H9 (cell line): Measurements from ENCODE around the gene DIS3L2. TPM values are rescaled to one million over a fixed set of nuclear protein-coding genes. Genes with fewer than 3 reads are reported as not detected.

ENCODE experiments used
- DNase-seq: peaks from one replicate; pipeline ENCODE4 v3.0.0-alpha.2; 2017
- H2AFZ ChIP-seq: one replicate; pipeline ENCODE4 v1.6.1; 2013; ENCODE audit warnings: mild to moderate bottlenecking, low read length, control low read depth, moderate library complexity
- H2AK5ac ChIP-seq: 2 replicates; pipeline ENCODE4 v1.6.1; 2013; ENCODE audit warnings: low read length, control low read depth, mixed read lengths; ENCODE audit not compliant: insufficient read length
- H2BK120ac ChIP-seq: one replicate; pipeline ENCODE4 v1.6.1; 2013; ENCODE audit warnings: low read depth, mild to moderate bottlenecking, low read length, control low read depth, inconsistent platforms; ENCODE audit not compliant: poor library complexity, severe bottlenecking
- H2BK12ac ChIP-seq: 2 replicates; pipeline ENCODE4 v1.6.1; 2013; ENCODE audit warnings: low read length, control low read depth, mixed read lengths, low read depth; ENCODE audit not compliant: insufficient read length
- H2BK15ac ChIP-seq: 2 replicates; pipeline ENCODE4 v1.6.1; 2013; ENCODE audit warnings: low read depth, low read length, control low read depth
- H2BK20ac ChIP-seq: one replicate; pipeline ENCODE4 v1.6.1; 2013; ENCODE audit warnings: low read depth, mild to moderate bottlenecking, low read length, control low read depth, inconsistent platforms; ENCODE audit not compliant: poor library complexity, severe bottlenecking
- H2BK5ac ChIP-seq: 2 replicates; pipeline ENCODE4 v1.6.1; 2013; ENCODE audit warnings: low read length, control low read depth, mixed read lengths; ENCODE audit not compliant: insufficient read length
- H3K14ac ChIP-seq: 2 replicates; pipeline ENCODE4 v1.6.1; 2013; ENCODE audit warnings: low read length, control low read depth; ENCODE audit not compliant: insufficient read depth
- H3K18ac ChIP-seq: 2 replicates; pipeline ENCODE4 v1.6.1; 2013; ENCODE audit warnings: low read depth, mild to moderate bottlenecking, mixed read lengths, low read length, control low read depth; ENCODE audit not compliant: insufficient read length
- H3K23ac ChIP-seq: 2 replicates; pipeline ENCODE4 v1.6.1; 2013; ENCODE audit warnings: low read length, control low read depth, mixed read lengths, low read depth; ENCODE audit not compliant: insufficient read length
- H3K23me2 ChIP-seq: 2 replicates; pipeline ENCODE4 v1.6.1; 2013; ENCODE audit warnings: low read depth, mild to moderate bottlenecking, mixed read lengths, low read length, control low read depth; ENCODE audit not compliant: insufficient read length, poor library complexity, severe bottlenecking
- H3K27ac ChIP-seq: 2 replicates; pipeline ENCODE4 v1.5.1; 2013; ENCODE audit warnings: low read length, control low read depth, mixed read lengths, low read depth; ENCODE audit not compliant: insufficient read length
- H3K27me3 ChIP-seq: 2 replicates; pipeline ENCODE4 v1.6.1; 2013; ENCODE audit warnings: low read length, control low read depth, inconsistent platforms; ENCODE audit not compliant: insufficient read depth
- H3K4ac ChIP-seq: 2 replicates; pipeline ENCODE4 v1.6.1; 2013; ENCODE audit warnings: low read depth, mild to moderate bottlenecking, control low read depth, inconsistent platforms, low read length, moderate library complexity
- H3K4me1 ChIP-seq: 2 replicates; pipeline ENCODE4 v1.6.1; 2013; ENCODE audit warnings: low read length, control low read depth, inconsistent platforms; ENCODE audit not compliant: insufficient read depth
- H3K4me2 ChIP-seq: 2 replicates; pipeline ENCODE4 v1.6.1; 2013; ENCODE audit warnings: low read length, control low read depth, mixed read lengths; ENCODE audit not compliant: insufficient read length, insufficient read depth
- H3K56ac ChIP-seq: 2 replicates; pipeline ENCODE4 v1.6.1; 2013; ENCODE audit warnings: low read depth, mild to moderate bottlenecking, mixed read lengths, low read length, control low read depth; ENCODE audit not compliant: insufficient read length
- H3K79me1 ChIP-seq: 2 replicates; pipeline ENCODE4 v1.6.1; 2013; ENCODE audit warnings: low read depth, mild to moderate bottlenecking, moderate library complexity, low read length, control low read depth, inconsistent platforms; ENCODE audit not compliant: insufficient read depth, poor library complexity, severe bottlenecking
- H3K79me2 ChIP-seq: 2 replicates; pipeline ENCODE4 v1.6.1; 2013; ENCODE audit warnings: low read length, control low read depth, inconsistent platforms; ENCODE audit not compliant: insufficient read depth
- H3K9ac ChIP-seq: 2 replicates; pipeline ENCODE4 v1.6.1; 2013; ENCODE audit warnings: low read length, control low read depth, mixed read lengths; ENCODE audit not compliant: insufficient read length; ENCODE audit errors: extremely low read depth
- H3K9me3 ChIP-seq: one replicate; pipeline ENCODE4 v1.6.1; 2013; ENCODE audit warnings: low read depth, low read length, inconsistent platforms; ENCODE audit not compliant: control insufficient read depth
- H3T11ph ChIP-seq: one replicate; pipeline ENCODE4 v1.6.1; 2013; ENCODE audit warnings: mild to moderate bottlenecking, low read length, control low read depth, inconsistent platforms
- H4K20me1 ChIP-seq: one replicate; pipeline ENCODE4 v1.6.1; 2013; ENCODE audit not compliant: control insufficient read depth, insufficient read length, insufficient read depth
- H4K5ac ChIP-seq: 2 replicates; pipeline ENCODE4 v1.6.1; 2013; ENCODE audit warnings: low read depth, mild to moderate bottlenecking, mixed read lengths, low read length, control low read depth; ENCODE audit not compliant: insufficient read length
- H4K8ac ChIP-seq: replicated peaks from 2 replicates; pipeline ENCODE4 v1.6.1; 2013; ENCODE audit warnings: low read length, control low read depth, mixed read lengths, low read depth; ENCODE audit not compliant: insufficient read length
- H4K91ac ChIP-seq: 2 replicates; pipeline ENCODE4 v1.6.1; 2013; ENCODE audit warnings: low read depth, mild to moderate bottlenecking, moderate library complexity, mixed read lengths, low read length, control low read depth; ENCODE audit not compliant: insufficient read length
- H3K27ac Mint-ChIP-seq, 3 experiments: 2 replicates in 2 of 3; 3 replicates in 1 of 3; pipeline ENCODE4 v1.8.0; 2020 to 2021; ENCODE audit warnings: mixed read lengths in 3 of 3, mild to moderate bottlenecking in 1 of 3, moderate library complexity in 1 of 3
- H3K27me3 Mint-ChIP-seq: 2 replicates; pipeline ENCODE4 v1.8.0; 2021; ENCODE audit warnings: low read depth, mild to moderate bottlenecking, moderate library complexity, mixed read lengths
- H3K36me3 Mint-ChIP-seq, 3 experiments: 2 replicates in 2 of 3; 3 replicates in 1 of 3; pipeline ENCODE4 v1.8.0; 2020 to 2021; ENCODE audit warnings: low read depth in 3 of 3, mixed read lengths in 3 of 3; ENCODE audit not compliant: insufficient read depth in 1 of 3
- H3K4me1 Mint-ChIP-seq, 2 experiments: 2 replicates each; pipeline ENCODE4 v1.8.0; 2020; ENCODE audit warnings: mixed read lengths in 2 of 2
- H3K4me3 Mint-ChIP-seq, 2 experiments: 2 replicates in 1 of 2; 3 replicates in 1 of 2; pipeline ENCODE4 v1.8.0; 2020 to 2021; ENCODE audit warnings: mild to moderate bottlenecking in 2 of 2, mixed read lengths in 2 of 2, moderate library complexity in 1 of 2
- H3K9me3 Mint-ChIP-seq, 2 experiments: 2 replicates in 1 of 2; 3 replicates in 1 of 2; pipeline ENCODE4 v1.8.0; 2020; ENCODE audit warnings: mild to moderate bottlenecking in 2 of 2, mixed read lengths in 2 of 2, moderate library complexity in 1 of 2
- CTCF ChIP-seq: fragments of 200-600 bp; sonication (generic); conservative IDR thresholded peaks from 3 replicates; pipeline ENCODE4 v1.8.0; 2021; ENCODE audit warnings: antibody characterized with exemption, mild to moderate bottlenecking
- WGBS: extraction: QIAGEN DNeasy Blood & Tissue Kit; methylation state at CpG from one replicate; pipeline ENCODE4 v1.1.7; 2013; ENCODE audit warnings: missing lambda C conversion rate, low lambda C conversion rate, mixed read lengths; ENCODE audit not compliant: insufficient read length; ENCODE audit errors: extremely low coverage; 5-methylcytosine and 5-hydroxymethylcytosine counted together
- total RNA-seq: library from RNA; stranded (reverse); gene quantifications from 2 replicates; pipeline ENCODE4 v1.2.1, GENCODE V29; 2021

The DIS3L2 gene
- total RNA-seq, 1 experiment from 2014 or later = 28.1 TPM

- no peaks in the 10 kb centered on the region for H3K36me3 Mint-ChIP-seq
- Histone ChIP-seq H3K27me3 (no peaks in the 10 kb centered on the region), H3K27ac (no peak overlapping the region), H4K20me1 (no peaks in the 10 kb centered on the region), H4K91ac (no peak overlapping the region), H2AFZ (no peak overlapping the region), H3K4me2 (no peak overlapping the region), H2BK15ac (no peak overlapping the region), H3K56ac (no peak overlapping the region), H3K79me1 (no peaks in the 10 kb centered on the region), H3K9me3 (no peaks in the 10 kb centered on the region), H2BK12ac (no peak overlapping the region), H4K5ac (no peak overlapping the region), H2BK120ac (no peak overlapping the region), H3K18ac (no peak overlapping the region), H3K79me2 (no peaks in the 10 kb centered on the region), H3K14ac (no peak overlapping the region), H2AK5ac (no peak overlapping the region), H3K23me2 (no peaks in the 10 kb centered on the region), H3K4ac (no peak overlapping the region), H3T11ph (no peak overlapping the region), H4K8ac (no peak overlapping the region), H3K23ac (no peak overlapping the region), H2BK5ac (no peak overlapping the region), H3K4me1 (peaks cover 6% of the 10 kb centered on the region; the same call in 1 of the 2 replicates), H3K9ac (no peak overlapping the region), H2BK20ac (no peak overlapping the region)
- TF ChIP-seq CTCF = no peak
- no peaks in the 10 kb centered on the region for H3K27me3 Mint-ChIP-seq
- no CpG with 5 or more reads among the region's 7 CpGs for WGBS
- no peak for DNase-seq
- H3K4me1 Mint-ChIP-seq = peaks cover 17 to 31% of the 10 kb centered on the region in 2 experiments
- no peak overlapping the region for H3K4me3 Mint-ChIP-seq
- H3K9me3 Mint-ChIP-seq = no peaks in the 10 kb centered on the region
- H3K27ac Mint-ChIP-seq = peak overlapping the region in 2 of 3 experiments; percentile 12 to 26; a peak in 1 of 7 replicates
Measured at GRCh38 chr2:232228971-232229894, 267.7 kb downstream of the DIS3L2 start.
